H1 (cell line): ENCODE measurements around the gene EPHA7. TPM values are rescaled to one million over a fixed set of nuclear protein-coding genes. Genes with fewer than 3 reads are reported as not detected.

Experiments
- CTCF ChIA-PET: fragments of 300-600 bp; sonication (Branson Sonifier 250); formaldehyde crosslinking; loops from one replicate; lab custom pipeline; 2021; ENCODE audit not compliant: partially characterized antibody; lab: Charles Lee
- POLR2A ChIA-PET: fragments of 300-600 bp; sonication (Branson Sonifier 250); formaldehyde crosslinking; loops from one replicate; lab custom pipeline; 2021; ENCODE audit warnings: inconsistent platforms; ENCODE audit not compliant: partially characterized antibody; lab: Charles Lee
- DNase-seq, 2 experiments: peaks; one replicate each; pipeline versions ENCODE4 v3.0.0 to v3.0.0-alpha.2; 2010 to 2022; ENCODE audit warnings: low spot score in 2 of 2, low read depth in 1 of 2, mixed read lengths in 1 of 2
- FAIRE-seq: peaks from 2 replicates; lab custom pipeline; 2011; peaks lifted over from hg19 to GRCh38; lab: Jason Lieb, UNC
- H2AFZ ChIP-seq: 2 replicates; pipeline ENCODE4 v1.8.1; 2012; ENCODE audit warnings: low read length, inconsistent platforms
- H2AK5ac ChIP-seq: 2 replicates; pipeline ENCODE4 v1.6.1; 2013; ENCODE audit warnings: low read depth, low read length
- H2BK120ac ChIP-seq: replicated peaks from 2 replicates; pipeline ENCODE3; 2013; ENCODE audit warnings: low read depth, low read length, inconsistent platforms
- H2BK12ac ChIP-seq: 2 replicates; pipeline ENCODE4 v1.6.1; 2013; ENCODE audit warnings: low read depth, low read length
- H2BK15ac ChIP-seq: 2 replicates; pipeline ENCODE4 v1.6.1; 2013; ENCODE audit warnings: low read length
- H2BK20ac ChIP-seq: 2 replicates; pipeline ENCODE4 v1.6.1; 2013; ENCODE audit warnings: low read length
- H2BK5ac ChIP-seq: 2 replicates; pipeline ENCODE4 v1.6.1; 2013; ENCODE audit warnings: low read depth, low read length
- H3K14ac ChIP-seq: 2 replicates; pipeline ENCODE4 v1.6.1; 2013; ENCODE audit warnings: inconsistent platforms; ENCODE audit not compliant: insufficient read length
- H3K18ac ChIP-seq: 2 replicates; pipeline ENCODE4 v1.6.1; 2013; ENCODE audit warnings: low read length; ENCODE audit errors: extremely low read depth
- H3K23ac ChIP-seq: 2 replicates; pipeline ENCODE4 v1.6.1; 2013; ENCODE audit warnings: inconsistent platforms; ENCODE audit not compliant: insufficient read length
- H3K23me2 ChIP-seq: 2 replicates; pipeline ENCODE4 v1.6.1; 2013; ENCODE audit warnings: low read depth, low read length
- H3K27ac ChIP-seq: 2 replicates; pipeline ENCODE4 v1.6.1; 2011; ENCODE audit warnings: low read depth, low read length, inconsistent platforms
- H3K27me3 ChIP-seq, 4 experiments: replicated peaks in 1 of 4; 1 replicate in 1 of 4; 2 replicates in 3 of 4; pipeline versions ENCODE4 v1.6.1 to v1.8.1; 2011 to 2013; ENCODE audit warnings: low read length in 3 of 4, mild to moderate bottlenecking in 3 of 4, inconsistent platforms in 2 of 4, mixed read lengths in 2 of 4, moderate library complexity in 1 of 4; ENCODE audit not compliant: control insufficient read depth in 3 of 4, insufficient read depth in 3 of 4; ENCODE audit errors: extremely low read depth in 1 of 4
- H3K36me3 ChIP-seq, 4 experiments: 2 replicates each; pipeline versions ENCODE4 v1.6.1 to v1.8.1; 2011 to 2013; ENCODE audit warnings: mild to moderate bottlenecking in 4 of 4, low read length in 3 of 4, moderate library complexity in 2 of 4, control low read depth in 1 of 4, inconsistent platforms in 1 of 4; ENCODE audit not compliant: insufficient read depth in 4 of 4, control insufficient read depth in 2 of 4
- H3K4ac ChIP-seq: replicated peaks from 2 replicates; pipeline ENCODE3; 2013; ENCODE audit warnings: low read length, low read depth, mixed read lengths, inconsistent platforms; ENCODE audit not compliant: insufficient read length
- H3K4me1 ChIP-seq, 4 experiments: replicated peaks in 1 of 4; 1 replicate in 1 of 4; 2 replicates in 3 of 4; pipeline versions ENCODE4 v1.6.1 to v1.8.1; 2011 to 2013; ENCODE audit warnings: low read length in 3 of 4, inconsistent platforms in 2 of 4, mixed read lengths in 1 of 4; ENCODE audit not compliant: insufficient read depth in 4 of 4, control insufficient read depth in 3 of 4
- H3K4me2 ChIP-seq, 2 experiments: 2 replicates each; pipeline versions ENCODE4 v1.6.1 to v1.8.1; 2011 to 2013; ENCODE audit warnings: low read depth in 2 of 2, low read length in 2 of 2, control low read depth in 1 of 2, inconsistent platforms in 1 of 2, mild to moderate bottlenecking in 1 of 2; ENCODE audit not compliant: insufficient read depth in 1 of 2
- H3K4me3 ChIP-seq, 4 experiments: fragments of 200-600, 300-600 bp in 1 of 4; sonication (generic), shearing (Covaris generic), sonication (Bioruptor Twin) in 1 of 4; 2 replicates each; pipeline versions ENCODE4 v1.5.1 to v1.8.1; 2011 to 2016; ENCODE audit warnings: low read length in 4 of 4, low read depth in 3 of 4, control low read depth in 2 of 4, inconsistent platforms in 2 of 4, mild to moderate bottlenecking in 2 of 4, mixed read lengths in 1 of 4, moderate library complexity in 1 of 4; ENCODE audit not compliant: insufficient read depth in 2 of 4; ENCODE audit errors: extremely low read depth in 1 of 4
- H3K56ac ChIP-seq: replicated peaks from 2 replicates; pipeline ENCODE3; 2013; ENCODE audit warnings: low read depth, mild to moderate bottlenecking, mixed read lengths, low read length, inconsistent platforms; ENCODE audit not compliant: insufficient read length
- H3K79me1 ChIP-seq: 2 replicates; pipeline ENCODE4 v1.6.1; 2013; ENCODE audit warnings: low read depth, low read length, control low read depth
- H3K79me2 ChIP-seq, 2 experiments: 2 replicates each; pipeline versions ENCODE4 v1.6.1 to v1.8.1; 2012 to 2013; ENCODE audit warnings: low read length in 2 of 2, mild to moderate bottlenecking in 2 of 2, inconsistent platforms in 1 of 2; ENCODE audit not compliant: insufficient read depth in 2 of 2, control insufficient read depth in 1 of 2
- H3K9ac ChIP-seq, 4 experiments: replicated peaks in 1 of 4; 1 replicate in 1 of 4; 2 replicates in 3 of 4; pipeline versions ENCODE4 v1.6.1 to v1.8.1; 2011 to 2013; ENCODE audit warnings: low read depth in 3 of 4, low read length in 3 of 4, control low read depth in 2 of 4, mild to moderate bottlenecking in 2 of 4, moderate library complexity in 2 of 4, inconsistent platforms in 1 of 4; ENCODE audit errors: extremely low read depth in 1 of 4
- H3K9me3 ChIP-seq, 2 experiments: 2 replicates each; pipeline versions ENCODE4 v1.6.1 to v1.8.1; 2012 to 2013; ENCODE audit warnings: mild to moderate bottlenecking in 2 of 2, moderate library complexity in 2 of 2, control low read depth in 1 of 2, inconsistent platforms in 1 of 2, low read depth in 1 of 2, low read length in 1 of 2, mixed read lengths in 1 of 2; ENCODE audit not compliant: insufficient read depth in 2 of 2
- H4K20me1 ChIP-seq, 2 experiments: replicated peaks in 1 of 2; 2 replicates each; pipeline versions ENCODE3 to v1.8.1; 2011 to 2013; ENCODE audit warnings: inconsistent platforms in 2 of 2, low read length in 2 of 2, mild to moderate bottlenecking in 1 of 2; ENCODE audit not compliant: insufficient read depth in 2 of 2, control insufficient read depth in 1 of 2
- H4K5ac ChIP-seq: 2 replicates; pipeline ENCODE4 v1.6.1; 2013; ENCODE audit warnings: low read length, low read depth, mixed read lengths, inconsistent platforms; ENCODE audit not compliant: insufficient read length
- H4K8ac ChIP-seq: 2 replicates; pipeline ENCODE4 v1.8.0; 2013; ENCODE audit warnings: mild to moderate bottlenecking, moderate library complexity, low read length, inconsistent platforms; ENCODE audit not compliant: insufficient read depth; ENCODE audit errors: extremely low read depth
- H4K91ac ChIP-seq: replicated peaks from 2 replicates; pipeline ENCODE3; 2013; ENCODE audit warnings: low read length, mixed read lengths, inconsistent platforms; ENCODE audit not compliant: insufficient read length
- GTF2F1 ChIP-seq: IDR thresholded peaks from 2 replicates; pipeline ENCODE4 v1.6.1; 2012; ENCODE audit warnings: low read depth, low read length, improper control_type of control experiment, borderline replicate concordance
- JUN ChIP-seq: IDR thresholded peaks from 2 replicates; pipeline ENCODE4 v1.6.1; 2011; ENCODE audit warnings: low read depth, mild to moderate bottlenecking, improper control_type of control experiment, low read length
- NRF1 ChIP-seq: IDR thresholded peaks from 2 replicates; pipeline ENCODE4 v1.6.1; 2011; ENCODE audit warnings: mild to moderate bottlenecking, low read depth, low read length, improper control_type of control experiment
- SP4 ChIP-seq: IDR thresholded peaks from 2 replicates; pipeline ENCODE4 v1.6.1; 2012; ENCODE audit warnings: low read length, inconsistent platforms
- TBP ChIP-seq: IDR thresholded peaks from 2 replicates; pipeline ENCODE4 v1.6.1; 2011; ENCODE audit warnings: low read depth, low read length, improper control_type of control experiment
- YY1 ChIP-seq: IDR thresholded peaks from 2 replicates; pipeline ENCODE4 v1.6.1; 2011; ENCODE audit warnings: low read depth, mild to moderate bottlenecking, low read length
- WGBS, 2 experiments: shearing (Covaris generic) in 1 of 2; methylation state at CpG; one replicate each; pipeline versions ENCODE4 v1.1.6 to v1.1.7; 2013 to 2015; ENCODE audit warnings: low lambda C conversion rate in 2 of 2, mixed read lengths in 2 of 2, inconsistent platforms in 1 of 2, low coverage in 1 of 2, missing lambda C conversion rate in 1 of 2; ENCODE audit not compliant: insufficient replicate concordance in 2 of 2, insufficient coverage in 1 of 2, insufficient read length in 1 of 2; ENCODE audit errors: extremely low coverage in 1 of 2, missing lambda C conversion rate in 1 of 2; 5-methylcytosine and 5-hydroxymethylcytosine counted together
- polyA plus RNA-seq, 7 experiments: library from polyadenylated mRNA; depleted of rRNA in 3 of 7; stranded (reverse) in 5 of 7; unstranded in 2 of 7; fragments of >200 nt in 5 of 7; fragments of 200-250 nt in 2 of 7; gene quantifications; 1 replicate in 5 of 7; 2 replicates in 1 of 7; 4 replicates in 1 of 7; pipeline versions ENCODE4 v1.2.1 to v1.2.3, GENCODE V29; 2011 to 2013; ENCODE audit warnings: missing spikeins in 2 of 7, mixed read lengths in 2 of 7
- total RNA-seq: library from RNA; stranded (reverse); fragmentation: NEBNext Ultra II Directional; extraction: Animal tissue kit (Norgen Biotek cat#: 25700); gene quantifications from 2 replicates; pipeline ENCODE4 v1.2.1, GENCODE V29; 2021

The EPHA7 gene
- total and polyA plus RNA-seq, 2 of the 8 experiments (the other 6 are each of a cell fraction or from before 2014, with no cell fraction given) = 1.3 to 6.8 TPM

DNA sequence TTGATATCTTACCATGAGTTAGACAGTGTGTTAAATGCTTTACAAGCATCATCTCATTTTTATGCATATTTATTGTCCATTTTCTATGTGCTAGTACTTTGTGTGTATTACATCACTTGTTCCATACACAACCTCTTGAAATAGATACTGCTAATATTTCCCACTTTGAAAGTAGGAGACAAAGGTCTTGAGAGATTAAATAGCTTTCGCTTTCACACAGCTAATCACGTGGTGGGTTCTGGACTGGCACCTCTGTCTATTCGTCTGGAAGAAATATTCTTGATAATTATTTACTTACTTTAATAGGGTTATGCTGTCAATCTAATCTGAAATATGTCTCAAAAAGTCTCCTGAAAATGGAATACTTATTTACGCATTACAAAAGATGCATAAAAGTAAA, 30.2 kb downstream of the EPHA7 start (continued):
- no peak for TF ChIP-seq SP4

DNA sequence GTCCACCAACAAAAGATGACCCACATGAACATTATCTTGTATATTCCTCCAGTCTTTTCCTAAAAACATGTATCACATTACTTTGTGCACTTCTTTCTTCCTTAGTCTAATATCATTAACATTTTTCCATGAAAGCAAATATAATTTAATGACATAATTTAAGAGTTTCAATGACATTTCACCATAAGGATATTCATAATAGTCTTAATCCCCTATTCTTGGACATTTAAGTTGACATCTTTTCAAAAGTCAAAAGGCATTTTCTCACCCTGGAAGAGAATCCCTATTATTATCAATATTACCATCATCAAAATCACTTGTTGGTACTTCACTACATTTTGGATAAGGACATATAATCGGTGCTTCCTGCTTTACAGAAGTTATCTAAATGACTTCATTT, 31.3 kb downstream of the EPHA7 start:
- Histone ChIP-seq H4K91ac (no peak overlapping the region), H3K23ac (no peak overlapping the region), H3K27ac (no peak overlapping the region), H3K4me2 (no peak overlapping the region), H2AK5ac (no peak overlapping the region), H3K56ac (no peak overlapping the region), H2BK20ac (no peak overlapping the region), H2BK12ac (no peak overlapping the region), H2BK120ac (no peak overlapping the region), H4K5ac (no peak overlapping the region), H2AFZ (no peak overlapping the region)
- POLR2A ChIA-PET = no interaction called here
- TF ChIP-seq YY1 (no peak), GTF2F1 (no peak), TBP (no peak), NRF1 (no peak), JUN (no peak)
- TF ChIP-seq, all 59 proteins: peak for 0
- FAIRE-seq (no peak), DNase-seq (no peak)
- H3K18ac ChIP-seq = no peak overlapping the region
- H3K79me2 ChIP-seq = no peaks in the 10 kb centered on the region
- no peak overlapping the region for H2BK15ac ChIP-seq
- no peak overlapping the region for H3K4ac ChIP-seq
- no peak overlapping the region for H3K4me3 ChIP-seq
- CTCF ChIA-PET = no interaction called here
- no peaks in the 10 kb centered on the region for H3K9me3 ChIP-seq
- no peaks in the 10 kb centered on the region; the same call in 1 of the 2 replicates for H3K79me1 ChIP-seq
- H2BK5ac ChIP-seq = no peak overlapping the region
- H3K27me3 ChIP-seq = no peaks in the 10 kb centered on the region
- no peaks in the 10 kb centered on the region for H3K23me2 ChIP-seq
- H3K14ac ChIP-seq = no peak overlapping the region
- no peak overlapping the region for H4K8ac ChIP-seq
- no peaks in the 10 kb centered on the region for H3K36me3 ChIP-seq
- no peaks in the 10 kb centered on the region for H4K20me1 ChIP-seq
- no peak overlapping the region for H3K9ac ChIP-seq
- WGBS, 2 experiments = 96% methylated on average over 1 of the region's 1 CpG; no CpG with 5 or more reads in 1 of the 2 experiments
- H3K4me1 ChIP-seq = no peaks in the 10 kb centered on the region
